Activated naive CD8-positive, alpha-beta T cell treated with anti-CD3 and anti-CD28 coated beads, Interleukin-2, amount 50 U/mL, for 24 hours (primary cell): ENCODE results near the gene TCF4.

Source experiments
- ATAC-seq: fragments of 150-1000 bp; cut with Tn5 transposase; one replicate; pipeline ENCODE4 v1.10.0; 2021
- DNase-seq: peaks from one replicate; pipeline ENCODE4 v3.0.0; 2021
- H3K27ac Mint-ChIP-seq: one replicate; pipeline ENCODE4 v1.8.0; 2021; ENCODE audit warnings: mild to moderate bottlenecking, mixed read lengths
- H3K27me3 Mint-ChIP-seq: one replicate; pipeline ENCODE4 v1.8.0; 2021; ENCODE audit warnings: mixed read lengths
- H3K36me3 Mint-ChIP-seq: one replicate; pipeline ENCODE4 v1.8.0; 2021; ENCODE audit warnings: low read depth, mixed read lengths
- H3K4me1 Mint-ChIP-seq: one replicate; pipeline ENCODE4 v1.8.0; 2021; ENCODE audit warnings: mixed read lengths
- H3K4me3 Mint-ChIP-seq: one replicate; pipeline ENCODE4 v1.8.0; 2021; ENCODE audit warnings: mild to moderate bottlenecking, moderate library complexity, mixed read lengths
- H3K9me3 Mint-ChIP-seq: one replicate; pipeline ENCODE4 v1.8.0; 2021; ENCODE audit warnings: mixed read lengths

The TCF4 gene

GRCh38 chr18:55543130-55543704 is 44.8 kb downstream of the TCF4 start:
- no peak overlapping the region for H3K27ac Mint-ChIP-seq
- no peaks in the 10 kb centered on the region for H3K9me3 Mint-ChIP-seq
- DNase-seq (no peak), ATAC-seq (no peak)
- no peaks in the 10 kb centered on the region for H3K27me3 Mint-ChIP-seq
- H3K4me3 Mint-ChIP-seq = no peak overlapping the region
- no peaks in the 10 kb centered on the region for H3K36me3 Mint-ChIP-seq
- H3K4me1 Mint-ChIP-seq = no peaks in the 10 kb centered on the region

- Mint-ChIP-seq H3K4me1 (no peaks in the 10 kb centered on the region), H3K4me3 (no peak overlapping the region), H3K27me3 (no peaks in the 10 kb centered on the region), H3K36me3 (no peaks in the 10 kb centered on the region), H3K27ac (no peak overlapping the region), H3K9me3 (no peaks in the 10 kb centered on the region)
- ATAC-seq (no peak), DNase-seq (no peak)
These were observed 46.4 kb downstream of the TCF4 start for GRCh38 chr18:55541571-55541970.

DNA sequence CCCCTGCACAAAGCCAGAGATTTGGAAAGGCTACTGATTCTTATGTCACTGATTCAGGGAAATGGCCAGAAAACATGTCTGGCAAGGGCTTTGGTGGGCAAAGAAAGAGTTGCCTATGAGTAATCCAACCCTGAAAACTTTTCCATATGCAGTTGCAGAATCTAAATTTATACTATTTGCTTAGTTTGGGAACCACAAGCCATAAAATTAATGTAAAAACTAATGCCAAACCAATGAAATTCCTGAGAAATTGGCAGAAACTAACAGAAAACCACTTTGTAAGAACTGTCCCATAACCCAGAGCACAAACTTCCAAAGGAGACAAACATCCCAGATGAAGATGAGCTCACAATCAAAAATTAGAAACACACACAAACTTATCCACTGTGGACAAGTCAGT is 48.8 kb downstream of the TCF4 start:
- ATAC-seq = no peak
- no peak for DNase-seq
- no peaks in the 10 kb centered on the region for H3K36me3 Mint-ChIP-seq
- H3K4me1 Mint-ChIP-seq = peaks cover 7% of the 10 kb centered on the region
- no peak overlapping the region for H3K4me3 Mint-ChIP-seq
- no peaks in the 10 kb centered on the region for H3K9me3 Mint-ChIP-seq
- no peak overlapping the region for H3K27ac Mint-ChIP-seq
- H3K27me3 Mint-ChIP-seq = no peaks in the 10 kb centered on the region

DNA sequence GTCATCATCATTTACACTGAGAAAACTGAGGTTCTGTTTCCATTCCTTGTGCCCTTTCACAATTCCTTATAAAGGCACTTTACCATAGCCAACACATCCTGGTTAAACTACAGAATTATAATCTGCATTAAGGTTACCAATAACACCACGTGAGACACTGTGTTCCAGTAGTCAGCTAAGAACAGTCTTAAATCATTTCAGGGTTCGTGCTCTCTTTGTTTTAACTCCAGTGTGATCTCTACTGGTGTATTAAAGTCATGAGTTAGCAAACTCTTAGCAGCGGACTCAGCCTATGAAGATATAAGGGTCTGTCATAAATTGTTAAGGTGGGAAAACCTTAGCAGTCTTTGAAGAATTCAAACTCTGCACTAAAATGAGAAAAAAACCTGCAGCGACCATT is 53.0 kb downstream of the TCF4 start:
- Mint-ChIP-seq H3K36me3 (no peaks in the 10 kb centered on the region), H3K9me3 (no peaks in the 10 kb centered on the region), H3K4me1 (peaks cover 9% of the 10 kb centered on the region), H3K4me3 (no peak overlapping the region), H3K27me3 (no peaks in the 10 kb centered on the region), H3K27ac (no peak overlapping the region)
- no peak for ATAC-seq
- DNase-seq = no peak

DNA sequence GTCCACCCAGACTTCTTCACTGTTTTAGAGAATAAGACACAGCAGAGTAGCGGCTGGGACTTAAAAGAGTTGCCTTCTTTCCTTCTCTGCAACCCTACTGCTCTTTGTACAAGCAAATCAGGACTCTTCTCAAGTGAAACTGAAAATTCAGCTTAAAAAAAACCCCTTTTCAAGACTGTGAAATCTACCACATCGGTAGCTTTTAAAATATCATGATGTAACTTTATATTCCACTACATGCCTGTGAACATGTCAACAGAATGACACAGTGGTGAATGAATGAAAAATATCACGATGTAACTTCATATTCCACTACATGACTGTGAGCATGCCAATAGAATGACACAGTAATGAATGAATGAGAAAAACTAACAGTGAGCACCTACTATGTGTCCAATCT is 53.4 kb downstream of the TCF4 start:
- Mint-ChIP-seq H3K27me3 (no peaks in the 10 kb centered on the region), H3K4me3 (no peak overlapping the region), H3K27ac (peak overlapping the region; percentile 14), H3K9me3 (no peaks in the 10 kb centered on the region), H3K36me3 (no peaks in the 10 kb centered on the region), H3K4me1 (peaks cover 9% of the 10 kb centered on the region)
- DNase-seq (no peak), ATAC-seq (peak; percentile 46)

DNA sequence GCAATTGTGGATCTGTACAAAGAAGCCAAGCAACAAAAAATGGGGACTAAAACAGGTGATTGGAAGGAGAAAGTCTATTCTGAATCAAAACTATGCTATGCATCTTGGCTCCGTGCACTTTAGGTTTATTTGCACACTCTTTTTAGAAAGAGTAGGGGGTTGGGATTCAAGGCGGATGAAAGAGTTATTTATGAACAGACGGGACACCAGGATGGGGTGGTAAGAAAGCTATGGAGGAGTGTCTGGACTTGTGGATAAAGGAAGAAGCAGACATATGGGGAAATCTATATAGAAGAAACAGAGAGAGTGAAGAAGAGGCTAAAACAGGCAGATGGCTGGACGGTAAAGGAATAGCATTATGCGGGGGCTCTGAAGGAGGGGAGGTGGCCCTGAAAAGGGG is 57.8 kb downstream of the TCF4 start:
- Mint-ChIP-seq H3K4me3 (no peak overlapping the region), H3K4me1 (peaks cover 9% of the 10 kb centered on the region), H3K27ac (no peak overlapping the region), H3K27me3 (no peaks in the 10 kb centered on the region), H3K9me3 (no peaks in the 10 kb centered on the region), H3K36me3 (no peaks in the 10 kb centered on the region)
- ATAC-seq (no peak), DNase-seq (no peak)

- DNase-seq (no peak), ATAC-seq (no peak)
- H3K36me3 Mint-ChIP-seq = no peaks in the 10 kb centered on the region
- H3K27me3 Mint-ChIP-seq = no peaks in the 10 kb centered on the region
- H3K4me1 Mint-ChIP-seq = peaks cover 6% of the 10 kb centered on the region
- H3K4me3 Mint-ChIP-seq = no peak overlapping the region
- H3K9me3 Mint-ChIP-seq = no peaks in the 10 kb centered on the region
- no peak overlapping the region for H3K27ac Mint-ChIP-seq
These were observed 58.4 kb downstream of the TCF4 start for GRCh38 chr18:55529581-55529980.

DNA sequence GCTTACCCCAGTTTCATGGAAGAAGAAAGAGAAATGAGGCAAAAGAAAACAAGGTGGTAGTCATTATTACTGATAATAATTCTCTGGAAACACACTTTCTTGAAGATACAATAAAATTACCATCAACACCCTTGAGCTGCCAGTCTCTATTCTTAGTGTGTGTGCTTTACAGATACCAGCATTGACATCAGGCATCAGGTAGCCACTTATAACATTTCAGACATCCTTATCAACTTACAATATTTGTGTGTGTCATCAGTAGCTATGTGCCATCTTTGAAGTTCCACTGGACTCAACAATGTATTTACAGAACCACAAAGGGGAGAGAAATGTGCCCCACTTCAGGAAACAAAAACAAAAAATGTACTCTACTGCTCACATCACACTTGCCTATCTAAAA is 62.1 kb downstream of the TCF4 start:
- no peaks in the 10 kb centered on the region for H3K27me3 Mint-ChIP-seq
- no peaks in the 10 kb centered on the region for H3K36me3 Mint-ChIP-seq
- DNase-seq (no peak), ATAC-seq (no peak)
- H3K4me3 Mint-ChIP-seq = no peak overlapping the region
- H3K27ac Mint-ChIP-seq = no peak overlapping the region
- no peaks in the 10 kb centered on the region for H3K4me1 Mint-ChIP-seq
- H3K9me3 Mint-ChIP-seq = no peaks in the 10 kb centered on the region

DNA sequence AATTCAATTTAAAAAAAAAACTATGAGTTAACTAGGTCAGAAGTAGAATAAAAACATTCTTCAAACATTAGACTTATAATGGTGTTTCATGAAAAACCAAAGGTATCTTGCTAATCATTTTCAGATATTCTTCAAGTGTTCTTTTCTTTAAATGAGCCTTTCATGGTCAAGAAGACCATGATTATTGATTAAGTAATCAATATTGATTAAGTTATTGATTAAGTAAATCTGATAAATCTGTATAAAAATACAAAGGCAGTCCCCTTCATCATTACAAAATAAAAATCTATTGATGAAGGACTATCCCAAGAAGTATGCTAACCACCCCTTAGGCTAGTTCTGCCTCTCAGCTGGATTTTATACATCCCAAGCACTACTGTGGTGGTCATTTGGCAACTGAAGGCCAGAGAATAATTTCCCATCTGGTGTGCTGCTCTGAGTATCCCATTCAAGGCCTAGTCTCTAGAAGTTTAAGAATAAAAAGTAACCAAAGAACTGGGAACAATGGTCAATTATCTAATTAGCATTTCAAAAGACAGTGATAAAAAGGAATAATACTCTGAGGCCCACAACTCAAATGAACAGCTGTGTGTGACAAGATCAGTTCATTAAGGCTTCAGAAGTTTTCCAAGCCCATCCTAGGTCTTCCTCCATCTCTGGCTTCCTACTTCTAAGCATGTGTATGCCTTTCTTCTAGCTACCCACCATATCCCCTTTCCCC is 63.5 kb downstream of the TCF4 start:
- no peak overlapping the region for H3K27ac Mint-ChIP-seq
- DNase-seq (no peak), ATAC-seq (no peak)
- no peaks in the 10 kb centered on the region for H3K27me3 Mint-ChIP-seq
- H3K36me3 Mint-ChIP-seq = no peaks in the 10 kb centered on the region
- no peak overlapping the region for H3K4me3 Mint-ChIP-seq
- no peaks in the 10 kb centered on the region for H3K4me1 Mint-ChIP-seq
- no peaks in the 10 kb centered on the region for H3K9me3 Mint-ChIP-seq

- Mint-ChIP-seq H3K36me3 (no peaks in the 10 kb centered on the region), H3K27ac (no peak overlapping the region)
These were observed 65.0 kb downstream of the TCF4 start for GRCh38 chr18:55523001-55523400.

DNA sequence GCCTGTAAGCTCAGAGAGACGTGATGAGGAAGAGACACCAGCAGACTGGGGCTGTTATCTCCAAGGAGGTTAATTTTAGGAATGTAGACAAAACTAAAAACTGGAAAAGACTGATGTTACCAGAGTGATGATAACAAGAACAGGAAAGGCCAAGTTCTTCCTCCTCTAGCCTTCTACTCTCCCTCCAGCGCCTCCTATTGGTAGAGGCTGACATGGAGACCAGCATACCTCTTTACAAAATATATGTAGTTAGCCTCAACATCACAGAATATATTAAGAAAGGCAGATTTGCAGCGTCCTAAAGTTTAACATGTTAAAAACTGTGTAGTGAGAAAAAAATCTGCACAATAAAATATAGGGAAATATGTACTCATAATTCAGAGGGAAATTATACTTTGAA is 66.0 kb downstream of the TCF4 start:
- Mint-ChIP-seq H3K4me1 (no peaks in the 10 kb centered on the region), H3K4me3 (no peak overlapping the region), H3K36me3 (no peaks in the 10 kb centered on the region), H3K27me3 (no peaks in the 10 kb centered on the region), H3K9me3 (no peaks in the 10 kb centered on the region), H3K27ac (no peak overlapping the region)
- ATAC-seq (no peak), DNase-seq (peak; percentile 17)

More at GRCh38 chr18:55523001-55523400, 65.0 kb downstream of the TCF4 start:
- DNase-seq = no peak
- Mint-ChIP-seq H3K4me1 (no peaks in the 10 kb centered on the region), H3K9me3 (no peaks in the 10 kb centered on the region), H3K4me3 (no peak overlapping the region), H3K27me3 (no peaks in the 10 kb centered on the region)
- ATAC-seq = no peak

- H3K4me3 Mint-ChIP-seq = no peak overlapping the region
- no peaks in the 10 kb centered on the region for H3K9me3 Mint-ChIP-seq
- peaks cover 6% of the 10 kb centered on the region for H3K4me1 Mint-ChIP-seq
These were observed 70.9 kb downstream of the TCF4 start for GRCh38 chr18:55517055-55517454.

DNA sequence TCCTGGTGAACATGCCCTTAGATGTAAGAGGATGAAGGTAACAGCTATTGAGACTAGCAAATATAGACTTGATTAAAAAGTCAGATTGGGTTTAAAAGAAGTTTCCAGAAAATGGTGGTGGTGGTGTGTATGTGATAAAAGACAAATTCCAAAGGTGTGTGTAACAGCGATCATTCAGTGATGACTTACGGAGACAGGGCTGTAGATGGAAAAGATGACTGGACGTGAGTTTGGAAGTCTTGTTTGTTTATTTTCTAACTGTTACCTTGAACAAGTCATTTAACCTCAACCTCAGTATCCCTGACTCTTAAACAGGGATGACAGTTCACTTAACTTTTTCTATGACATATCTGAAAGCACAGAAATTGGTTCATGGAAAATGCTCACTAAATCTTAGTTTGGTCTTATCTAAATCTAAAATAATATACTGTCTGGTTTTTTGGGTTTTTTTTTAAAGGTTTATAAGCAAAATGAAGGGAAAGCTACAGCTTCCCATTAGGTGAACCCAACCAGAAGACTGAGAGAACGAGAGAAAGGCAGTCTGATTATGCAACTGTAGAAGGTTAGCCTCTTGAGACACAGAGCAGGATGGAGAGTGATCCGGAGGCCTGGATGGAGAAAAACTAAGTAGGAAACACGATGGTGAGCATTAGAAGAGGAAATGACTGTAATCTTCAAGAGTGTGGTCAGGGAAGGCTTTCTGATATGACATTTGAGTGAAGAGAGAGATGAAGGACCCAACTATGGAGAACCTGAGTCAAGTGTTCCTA is 71.9 kb downstream of the TCF4 start:
- ATAC-seq (no peak), DNase-seq (no peak)
- no peaks in the 10 kb centered on the region for H3K9me3 Mint-ChIP-seq
- H3K36me3 Mint-ChIP-seq = no peaks in the 10 kb centered on the region
- peaks cover 6% of the 10 kb centered on the region for H3K4me1 Mint-ChIP-seq
- H3K27me3 Mint-ChIP-seq = no peaks in the 10 kb centered on the region
- H3K27ac Mint-ChIP-seq = no peak overlapping the region
- no peak overlapping the region for H3K4me3 Mint-ChIP-seq

More at GRCh38 chr18:55517055-55517454, 70.9 kb downstream of the TCF4 start:
- DNase-seq (no peak), ATAC-seq (no peak)
- no peaks in the 10 kb centered on the region for H3K27me3 Mint-ChIP-seq
- H3K36me3 Mint-ChIP-seq = no peaks in the 10 kb centered on the region
- no peak overlapping the region for H3K27ac Mint-ChIP-seq

- ATAC-seq = no peak
- peaks cover 9% of the 10 kb centered on the region for H3K4me1 Mint-ChIP-seq
These were observed 72.8 kb downstream of the TCF4 start for GRCh38 chr18:55515214-55515613.

GRCh38 chr18:55513161-55513560 is 74.8 kb downstream of the TCF4 start:
- no peaks in the 10 kb centered on the region for H3K9me3 Mint-ChIP-seq
- DNase-seq = no peak
- ATAC-seq = no peak
- H3K27me3 Mint-ChIP-seq = no peaks in the 10 kb centered on the region
- no peaks in the 10 kb centered on the region for H3K36me3 Mint-ChIP-seq
- peaks cover 12% of the 10 kb centered on the region for H3K4me1 Mint-ChIP-seq
- no peak overlapping the region for H3K4me3 Mint-ChIP-seq
- H3K27ac Mint-ChIP-seq = no peak overlapping the region

More at GRCh38 chr18:55515214-55515613, 72.8 kb downstream of the TCF4 start:
- Mint-ChIP-seq H3K27me3 (no peaks in the 10 kb centered on the region), H3K36me3 (no peaks in the 10 kb centered on the region), H3K4me3 (no peak overlapping the region), H3K9me3 (no peaks in the 10 kb centered on the region), H3K27ac (no peak overlapping the region)
- DNase-seq = no peak
